SK-N-SH treated with all-trans-retinoic acid at 6 μM for 48 hours (cell line): ENCODE results near the gene PPP1R15B.

Source experiments
- ATAC-seq: fragments of 200-7000 bp; cut with Tn5 transposase; 3 replicates; pipeline ENCODE4 v1.9.1; 2020; ENCODE audit warnings: mild to moderate bottlenecking, moderate library complexity
- ARNTL ChIP-seq: fragments of 450-650 bp; formaldehyde crosslinking; IDR thresholded peaks from 2 replicates; pipeline ENCODE4 v1.5.0; 2020; ENCODE audit warnings: low read depth, mild to moderate bottlenecking, moderate library complexity, borderline replicate concordance
- BACH2 ChIP-seq: fragments of 250-450 bp; sonication (Bioruptor Pico); IDR thresholded peaks from 2 replicates; pipeline ENCODE4 v1.9.0; 2021; ENCODE audit warnings: mild to moderate bottlenecking, borderline replicate concordance
- CSDC2 ChIP-seq: fragments of 250-450 bp; sonication (Bioruptor Pico); IDR thresholded peaks from 2 replicates; pipeline ENCODE4 v1.5.0; 2020; ENCODE audit warnings: mild to moderate bottlenecking, moderate library complexity
- ESRRG ChIP-seq: fragments of 250-450 bp; sonication (Bioruptor Pico); IDR thresholded peaks from 2 replicates; pipeline ENCODE4 v1.6.1; 2021; ENCODE audit warnings: mild to moderate bottlenecking
- GLIS3 ChIP-seq: fragments of 250-450 bp; sonication (Bioruptor Pico); IDR thresholded peaks from 2 replicates; pipeline ENCODE4 v1.5.0; 2020; ENCODE audit warnings: mild to moderate bottlenecking, moderate library complexity
- ISL1 ChIP-seq: fragments of 250-450 bp; sonication (Bioruptor Pico); IDR thresholded peaks from 2 replicates; pipeline ENCODE4 v2.1.2; 2022; ENCODE audit warnings: mild to moderate bottlenecking, moderate library complexity
- OSR1 ChIP-seq: fragments of 250-450 bp; sonication (Bioruptor Pico); IDR thresholded peaks from 2 replicates; pipeline ENCODE4 v1.8.0; 2022; ENCODE audit warnings: moderate library complexity, mild to moderate bottlenecking, inconsistent platforms
- PPARA ChIP-seq: fragments of 250-450 bp; sonication (Bioruptor Pico); IDR thresholded peaks from 2 replicates; pipeline ENCODE4 v1.5.0; 2020; ENCODE audit warnings: mild to moderate bottlenecking, borderline replicate concordance
- RARB ChIP-seq: fragments of 250-450 bp; sonication (Bioruptor Pico); IDR thresholded peaks from 2 replicates; pipeline ENCODE4 v1.8.0; 2021; ENCODE audit warnings: mild to moderate bottlenecking, moderate library complexity
- SNAI2 ChIP-seq: fragments of 250-450 bp; sonication (Bioruptor Pico); IDR thresholded peaks from 2 replicates; pipeline ENCODE4 v1.5.0; 2020; ENCODE audit warnings: mild to moderate bottlenecking, moderate library complexity
- TCF4 ChIP-seq: fragments of 250-450 bp; sonication (Bioruptor Pico); IDR thresholded peaks from 2 replicates; pipeline ENCODE4 v1.8.0; 2021; ENCODE audit warnings: mild to moderate bottlenecking, moderate library complexity, borderline replicate concordance
- TOX ChIP-seq: fragments of 250-450 bp; sonication (Bioruptor Pico); IDR thresholded peaks from 2 replicates; pipeline ENCODE4 v1.8.0; 2021; ENCODE audit warnings: mild to moderate bottlenecking, moderate library complexity, borderline replicate concordance
- ZC3H10 ChIP-seq: fragments of 250-450 bp; sonication (Bioruptor Pico); IDR thresholded peaks from 2 replicates; pipeline ENCODE4 v1.5.1; 2021; ENCODE audit warnings: mild to moderate bottlenecking, moderate library complexity
- ZFP3 ChIP-seq: fragments of 250-450 bp; sonication (Bioruptor Pico); IDR thresholded peaks from 2 replicates; pipeline ENCODE4 v1.5.0; 2020; ENCODE audit warnings: mild to moderate bottlenecking, moderate library complexity
- ZFP30 ChIP-seq: fragments of 450-650 bp; formaldehyde crosslinking; IDR thresholded peaks from 2 replicates; pipeline ENCODE4 v1.5.0; 2022; ENCODE audit warnings: mild to moderate bottlenecking, moderate library complexity
- ZNF565 ChIP-seq: fragments of 450-650 bp; formaldehyde crosslinking; conservative IDR thresholded peaks from 2 replicates; pipeline ENCODE4 v1.5.0; 2020; ENCODE audit warnings: low read depth, mild to moderate bottlenecking, moderate library complexity
- ZNF70 ChIP-seq: fragments of 450-650 bp; formaldehyde crosslinking; IDR thresholded peaks from 2 replicates; pipeline ENCODE4 v1.5.0; 2020; ENCODE audit warnings: mild to moderate bottlenecking, moderate library complexity
- ZNF8 ChIP-seq: fragments of 450-650 bp; formaldehyde crosslinking; IDR thresholded peaks from 2 replicates; pipeline ENCODE4 v1.5.0; 2020; ENCODE audit warnings: mild to moderate bottlenecking, moderate library complexity
- TF ChIP-seq, protein P1 (sequence below): fragments of 250-450 bp; sonication (Bioruptor Pico); IDR thresholded peaks from 2 replicates; pipeline ENCODE4 v1.5.0; 2020; ENCODE audit warnings: mild to moderate bottlenecking, moderate library complexity
- TF ChIP-seq, protein P2 (sequence below): fragments of 250-450 bp; sonication (Bioruptor Pico); IDR thresholded peaks from 2 replicates; pipeline ENCODE4 v1.8.0; 2020; ENCODE audit warnings: mild to moderate bottlenecking, moderate library complexity, borderline replicate concordance
- TF ChIP-seq, protein P3 (sequence below): fragments of 250-450 bp; sonication (Bioruptor Pico); IDR thresholded peaks from 2 replicates; pipeline ENCODE4 v1.5.1; 2020; ENCODE audit warnings: low read depth, mild to moderate bottlenecking, moderate library complexity
- TF ChIP-seq, protein P4 (sequence below): fragments of 250-450 bp; sonication (Bioruptor Pico); IDR thresholded peaks from 2 replicates; pipeline ENCODE4 v1.5.1; 2021; ENCODE audit warnings: mild to moderate bottlenecking, moderate library complexity

The PPP1R15B gene

DNA sequence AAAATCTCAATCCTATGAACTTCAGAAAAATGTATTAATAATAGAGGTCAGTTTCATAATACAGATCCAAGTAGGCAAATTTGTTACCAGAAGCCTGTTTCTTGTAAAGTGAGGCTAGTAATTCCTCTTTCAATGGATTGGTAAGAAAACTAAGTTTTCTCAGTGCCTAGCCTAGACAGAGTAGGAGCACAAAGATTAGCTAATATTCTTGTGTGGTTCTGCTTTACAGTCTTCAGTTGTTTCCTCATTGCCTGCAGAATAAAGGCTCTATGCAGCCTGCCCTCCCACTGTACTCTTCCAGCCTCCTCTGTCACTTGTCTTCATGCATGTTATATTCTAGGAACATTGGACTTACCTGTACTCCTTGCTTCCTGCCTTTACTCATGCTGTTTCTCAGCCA is 2.4 kb upstream of the PPP1R15B start:
- ATAC-seq = no peak
- TF ChIP-seq CSDC2 = no peak

DNA sequence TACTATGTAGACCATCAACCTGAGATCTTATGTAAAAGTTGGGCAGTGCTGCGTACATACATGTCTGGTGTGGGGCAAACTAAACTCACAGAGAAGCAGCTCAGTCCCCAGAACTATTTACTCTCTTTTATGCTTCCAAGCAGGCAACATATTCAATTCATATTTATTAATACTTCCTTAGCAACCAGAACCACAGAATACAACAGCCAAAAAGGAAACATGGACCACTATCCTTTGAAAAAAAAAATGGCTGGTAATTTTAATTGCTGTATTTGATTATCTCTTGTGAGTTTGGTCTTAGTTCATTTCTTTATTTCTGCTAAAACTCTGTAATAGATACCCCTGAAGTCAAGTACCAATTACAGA is 1.5 kb upstream of the PPP1R15B start:
- no peak for TF ChIP-seq ZFP30 (CRISPR knock-in tag)
- no peak for TF ChIP-seq PPARA (CRISPR knock-in tag)
- no peak for TF ChIP-seq SNAI2 (CRISPR knock-in tag)
- TF ChIP-seq ZC3H10 = no peak
- TF ChIP-seq ESRRG (CRISPR knock-in tag) = no peak
- TF ChIP-seq, protein P1, sequence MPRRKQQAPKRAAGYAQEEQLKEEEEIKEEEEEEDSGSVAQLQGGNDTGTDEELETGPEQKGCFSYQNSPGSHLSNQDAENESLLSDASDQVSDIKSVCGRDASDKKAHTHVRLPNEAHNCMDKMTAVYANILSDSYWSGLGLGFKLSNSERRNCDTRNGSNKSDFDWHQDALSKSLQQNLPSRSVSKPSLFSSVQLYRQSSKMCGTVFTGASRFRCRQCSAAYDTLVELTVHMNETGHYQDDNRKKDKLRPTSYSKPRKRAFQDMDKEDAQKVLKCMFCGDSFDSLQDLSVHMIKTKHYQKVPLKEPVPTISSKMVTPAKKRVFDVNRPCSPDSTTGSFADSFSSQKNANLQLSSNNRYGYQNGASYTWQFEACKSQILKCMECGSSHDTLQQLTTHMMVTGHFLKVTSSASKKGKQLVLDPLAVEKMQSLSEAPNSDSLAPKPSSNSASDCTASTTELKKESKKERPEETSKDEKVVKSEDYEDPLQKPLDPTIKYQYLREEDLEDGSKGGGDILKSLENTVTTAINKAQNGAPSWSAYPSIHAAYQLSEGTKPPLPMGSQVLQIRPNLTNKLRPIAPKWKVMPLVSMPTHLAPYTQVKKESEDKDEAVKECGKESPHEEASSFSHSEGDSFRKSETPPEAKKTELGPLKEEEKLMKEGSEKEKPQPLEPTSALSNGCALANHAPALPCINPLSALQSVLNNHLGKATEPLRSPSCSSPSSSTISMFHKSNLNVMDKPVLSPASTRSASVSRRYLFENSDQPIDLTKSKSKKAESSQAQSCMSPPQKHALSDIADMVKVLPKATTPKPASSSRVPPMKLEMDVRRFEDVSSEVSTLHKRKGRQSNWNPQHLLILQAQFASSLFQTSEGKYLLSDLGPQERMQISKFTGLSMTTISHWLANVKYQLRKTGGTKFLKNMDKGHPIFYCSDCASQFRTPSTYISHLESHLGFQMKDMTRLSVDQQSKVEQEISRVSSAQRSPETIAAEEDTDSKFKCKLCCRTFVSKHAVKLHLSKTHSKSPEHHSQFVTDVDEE = no peak
- TF ChIP-seq RARB (CRISPR knock-in tag) = no peak
- no peak for TF ChIP-seq OSR1 (CRISPR knock-in tag)
- TF ChIP-seq, protein P2, sequence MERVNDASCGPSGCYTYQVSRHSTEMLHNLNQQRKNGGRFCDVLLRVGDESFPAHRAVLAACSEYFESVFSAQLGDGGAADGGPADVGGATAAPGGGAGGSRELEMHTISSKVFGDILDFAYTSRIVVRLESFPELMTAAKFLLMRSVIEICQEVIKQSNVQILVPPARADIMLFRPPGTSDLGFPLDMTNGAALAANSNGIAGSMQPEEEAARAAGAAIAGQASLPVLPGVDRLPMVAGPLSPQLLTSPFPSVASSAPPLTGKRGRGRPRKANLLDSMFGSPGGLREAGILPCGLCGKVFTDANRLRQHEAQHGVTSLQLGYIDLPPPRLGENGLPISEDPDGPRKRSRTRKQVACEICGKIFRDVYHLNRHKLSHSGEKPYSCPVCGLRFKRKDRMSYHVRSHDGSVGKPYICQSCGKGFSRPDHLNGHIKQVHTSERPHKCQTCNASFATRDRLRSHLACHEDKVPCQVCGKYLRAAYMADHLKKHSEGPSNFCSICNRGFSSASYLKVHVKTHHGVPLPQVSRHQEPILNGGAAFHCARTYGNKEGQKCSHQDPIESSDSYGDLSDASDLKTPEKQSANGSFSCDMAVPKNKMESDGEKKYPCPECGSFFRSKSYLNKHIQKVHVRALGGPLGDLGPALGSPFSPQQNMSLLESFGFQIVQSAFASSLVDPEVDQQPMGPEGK (CRISPR knock-in tag) = no peak
- TF ChIP-seq ARNTL = no peak
- TF ChIP-seq ZFP3 (CRISPR knock-in tag) = no peak
- TF ChIP-seq GLIS3 (CRISPR knock-in tag) = no peak
- no peak for TF ChIP-seq ZNF70 (CRISPR knock-in tag)
- no peak for TF ChIP-seq TOX
- TF ChIP-seq BACH2 (CRISPR knock-in tag) = no peak
- TF ChIP-seq CSDC2 = no peak
- TF ChIP-seq, protein P3, sequence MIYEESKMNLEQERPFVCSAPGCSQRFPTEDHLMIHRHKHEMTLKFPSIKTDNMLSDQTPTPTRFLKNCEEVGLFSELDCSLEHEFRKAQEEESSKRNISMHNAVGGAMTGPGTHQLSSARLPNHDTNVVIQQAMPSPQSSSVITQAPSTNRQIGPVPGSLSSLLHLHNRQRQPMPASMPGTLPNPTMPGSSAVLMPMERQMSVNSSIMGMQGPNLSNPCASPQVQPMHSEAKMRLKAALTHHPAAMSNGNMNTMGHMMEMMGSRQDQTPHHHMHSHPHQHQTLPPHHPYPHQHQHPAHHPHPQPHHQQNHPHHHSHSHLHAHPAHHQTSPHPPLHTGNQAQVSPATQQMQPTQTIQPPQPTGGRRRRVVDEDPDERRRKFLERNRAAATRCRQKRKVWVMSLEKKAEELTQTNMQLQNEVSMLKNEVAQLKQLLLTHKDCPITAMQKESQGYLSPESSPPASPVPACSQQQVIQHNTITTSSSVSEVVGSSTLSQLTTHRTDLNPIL (CRISPR knock-in tag) = no peak
- no peak for TF ChIP-seq TCF4 (CRISPR knock-in tag)
- TF ChIP-seq ISL1 (CRISPR knock-in tag) = no peak
- TF ChIP-seq, all 23 proteins: peak for 0
- ATAC-seq = no peak

DNA sequence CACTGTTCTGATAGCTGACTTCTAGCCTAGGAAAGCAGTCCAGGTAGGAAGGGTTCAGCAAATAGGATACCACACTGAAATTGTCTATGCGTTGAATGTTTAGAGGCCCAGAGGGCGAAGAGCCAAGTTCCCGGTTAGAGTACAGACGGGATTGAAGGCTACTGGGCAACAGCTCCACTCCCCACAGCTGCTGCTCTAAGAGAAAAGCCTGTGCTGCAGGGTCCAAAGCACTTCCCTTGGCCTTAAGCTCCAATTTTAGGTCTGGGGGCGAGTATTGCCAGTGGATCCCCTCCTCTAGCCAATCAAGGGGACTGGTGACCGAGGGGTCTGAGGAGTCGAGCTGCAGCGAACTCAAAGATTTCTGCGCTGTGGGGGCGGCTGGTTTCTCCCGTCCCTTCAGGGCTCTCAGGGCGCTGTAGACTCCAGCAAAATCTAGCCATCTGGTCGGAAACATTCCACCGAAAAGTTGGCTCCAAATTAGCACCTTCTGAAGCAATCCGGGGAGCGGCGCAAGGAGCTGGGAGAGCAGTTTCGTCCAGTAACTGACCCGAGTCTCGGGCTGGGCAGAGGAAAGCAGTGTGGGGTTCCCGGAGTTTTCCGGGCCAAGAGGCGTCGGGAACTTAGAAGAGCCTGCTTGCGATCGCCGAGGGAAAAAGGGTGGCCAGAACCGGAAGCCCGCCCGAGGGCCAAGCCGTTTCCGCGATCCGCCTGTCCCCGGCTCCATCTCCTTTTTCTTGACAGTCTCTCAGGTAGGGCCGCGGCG is 748 bp downstream of the PPP1R15B start:
- TF ChIP-seq ZC3H10 (no peak), ISL1 (CRISPR knock-in tag) (no peak), ZFP30 (CRISPR knock-in tag) (no peak), TOX (no peak), CSDC2 (no peak), PPARA (CRISPR knock-in tag) (no peak), ZNF8 (CRISPR knock-in tag) (no peak), ZNF565 (CRISPR knock-in tag) (no peak), SNAI2 (CRISPR knock-in tag) (no peak), RARB (CRISPR knock-in tag) (no peak), ARNTL (no peak), OSR1 (CRISPR knock-in tag) (no peak), ESRRG (CRISPR knock-in tag) (no peak), ZNF70 (CRISPR knock-in tag) (no peak)
- TF ChIP-seq, protein P2 (CRISPR knock-in tag) = no peak
- TF ChIP-seq, protein P4, sequence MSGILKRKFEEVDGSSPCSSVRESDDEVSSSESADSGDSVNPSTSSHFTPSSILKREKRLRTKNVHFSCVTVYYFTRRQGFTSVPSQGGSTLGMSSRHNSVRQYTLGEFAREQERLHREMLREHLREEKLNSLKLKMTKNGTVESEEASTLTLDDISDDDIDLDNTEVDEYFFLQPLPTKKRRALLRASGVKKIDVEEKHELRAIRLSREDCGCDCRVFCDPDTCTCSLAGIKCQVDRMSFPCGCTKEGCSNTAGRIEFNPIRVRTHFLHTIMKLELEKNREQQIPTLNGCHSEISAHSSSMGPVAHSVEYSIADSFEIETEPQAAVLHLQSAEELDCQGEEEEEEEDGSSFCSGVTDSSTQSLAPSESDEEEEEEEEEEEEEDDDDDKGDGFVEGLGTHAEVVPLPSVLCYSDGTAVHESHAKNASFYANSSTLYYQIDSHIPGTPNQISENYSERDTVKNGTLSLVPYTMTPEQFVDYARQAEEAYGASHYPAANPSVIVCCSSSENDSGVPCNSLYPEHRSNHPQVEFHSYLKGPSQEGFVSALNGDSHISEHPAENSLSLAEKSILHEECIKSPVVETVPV = no peak
- peak; percentile 58 for ATAC-seq
